Colonic mucosa (tissue), 4 donors: ENCODE measurements around the gene ARMH3. TPM values are rescaled to one million over a fixed set of nuclear protein-coding genes. Genes with fewer than 3 reads are reported as not detected.

Experiments used
- DNase-seq: peaks from one replicate; pipeline ENCODE4 v3.0.0-alpha.2; 2020
- H3K27ac ChIP-seq: fragments of 200-600 bp; one replicate; pipeline ENCODE4 v1.8.0; 2021
- H3K27me3 ChIP-seq: fragments of 200-600 bp; one replicate; pipeline ENCODE4 v1.8.0; 2021
- H3K36me3 ChIP-seq: fragments of 200-600 bp; one replicate; pipeline ENCODE4 v1.8.0; 2021
- H3K4me1 ChIP-seq: fragments of 200-600 bp; one replicate; pipeline ENCODE4 v1.8.0; 2021; ENCODE audit warnings: mild to moderate bottlenecking
- H3K4me3 ChIP-seq: fragments of 200-600 bp; one replicate; pipeline ENCODE4 v1.8.0; 2021
- H3K9ac ChIP-seq, 2 donors: one replicate each; pipeline ENCODE4 v1.7.0; 2013; ENCODE audit warnings: control low read depth in 2 of 2, low read depth in 2 of 2, low read length in 2 of 2
- H3K9me3 ChIP-seq: fragments of 200-600 bp; one replicate; pipeline ENCODE4 v1.8.0; 2021
- intact Hi-C: fragments of 100-400 bp; cut with DNase I; formaldehyde crosslinking; loops from one replicate; pipeline ENCODE4 v1.14.1; 2022
- total RNA-seq, 2 donors: library from RNA; stranded (reverse); fragmentation: NEBNext Ultra II Directional in 1 of 2; extraction: Animal tissue kit (Norgen Biotek cat#: 25700) in 1 of 2; gene quantifications; one replicate each; pipeline ENCODE4 v1.2.1, GENCODE V29; 2021
- TF ChIP-seq, protein P1 (sequence below): fragments of 200-600 bp; IDR thresholded peaks from one replicate; pipeline ENCODE4 v1.8.0; 2022; ENCODE audit warnings: antibody characterized with exemption, mild to moderate bottlenecking
- donor health status: healthy.
- donor health status: DM: no; HTN: no; CAD: no.
- donor health status: DM: no; HTN: no; CAD: no.

The ARMH3 gene
- total RNA-seq, 2 donors from 2014 or later: 25.1 to 31.3 TPM

GRCh38 chr10:101803511-101803910 lies 252.5 kb downstream of the ARMH3 start:
- TF ChIP-seq, protein P1, sequence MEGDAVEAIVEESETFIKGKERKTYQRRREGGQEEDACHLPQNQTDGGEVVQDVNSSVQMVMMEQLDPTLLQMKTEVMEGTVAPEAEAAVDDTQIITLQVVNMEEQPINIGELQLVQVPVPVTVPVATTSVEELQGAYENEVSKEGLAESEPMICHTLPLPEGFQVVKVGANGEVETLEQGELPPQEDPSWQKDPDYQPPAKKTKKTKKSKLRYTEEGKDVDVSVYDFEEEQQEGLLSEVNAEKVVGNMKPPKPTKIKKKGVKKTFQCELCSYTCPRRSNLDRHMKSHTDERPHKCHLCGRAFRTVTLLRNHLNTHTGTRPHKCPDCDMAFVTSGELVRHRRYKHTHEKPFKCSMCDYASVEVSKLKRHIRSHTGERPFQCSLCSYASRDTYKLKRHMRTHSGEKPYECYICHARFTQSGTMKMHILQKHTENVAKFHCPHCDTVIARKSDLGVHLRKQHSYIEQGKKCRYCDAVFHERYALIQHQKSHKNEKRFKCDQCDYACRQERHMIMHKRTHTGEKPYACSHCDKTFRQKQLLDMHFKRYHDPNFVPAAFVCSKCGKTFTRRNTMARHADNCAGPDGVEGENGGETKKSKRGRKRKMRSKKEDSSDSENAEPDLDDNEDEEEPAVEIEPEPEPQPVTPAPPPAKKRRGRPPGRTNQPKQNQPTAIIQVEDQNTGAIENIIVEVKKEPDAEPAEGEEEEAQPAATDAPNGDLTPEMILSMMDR: no peak
- Histone ChIP-seq H3K9me3 (no peaks in the 10 kb centered on the region), H3K27ac (no peak overlapping the region), H3K4me1 (no peaks in the 10 kb centered on the region), H3K27me3 (no peaks in the 10 kb centered on the region), H3K9ac (no peak overlapping the region), H3K36me3 (peaks cover 38% of the 10 kb centered on the region), H3K4me3 (no peak overlapping the region)
- intact Hi-C loops: no loop called here
- no peak for DNase-seq

DNA sequence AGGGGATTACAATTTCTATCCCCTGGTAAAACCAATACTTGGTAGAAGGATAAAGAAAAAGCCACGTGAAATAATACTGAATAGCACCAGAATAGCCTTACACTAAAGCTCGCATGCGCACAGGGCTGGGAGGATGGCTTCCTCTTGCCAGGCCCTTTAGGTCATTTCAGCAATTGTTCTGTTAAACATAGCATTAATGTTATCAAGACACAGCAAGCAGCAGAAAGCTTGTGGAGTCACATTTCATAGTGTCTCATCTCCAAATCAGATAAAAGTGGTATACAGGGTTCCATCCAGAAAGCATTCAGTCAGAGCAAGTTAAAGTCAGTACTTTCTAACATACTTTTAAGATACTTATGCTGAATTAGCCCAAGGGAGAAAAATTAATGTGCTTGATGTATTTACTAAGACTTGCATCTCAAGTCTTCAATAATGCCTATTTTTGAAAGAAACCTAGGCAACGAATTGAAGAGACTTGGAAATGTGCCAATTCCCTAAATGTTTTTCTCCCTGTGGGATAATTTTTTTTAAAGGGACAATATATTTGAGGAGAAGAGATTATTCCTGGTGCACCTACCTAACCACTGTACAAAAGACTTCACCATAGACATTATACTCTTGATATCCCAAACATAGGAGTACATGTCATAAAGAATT lies 258.4 kb downstream of the ARMH3 start:
- TF ChIP-seq, protein P1: no peak
- H3K36me3 ChIP-seq: peaks cover 63% of the 10 kb centered on the region
- H3K4me3 ChIP-seq: no peak overlapping the region
- H3K9ac ChIP-seq: no peak overlapping the region
- no peak overlapping the region for H3K27ac ChIP-seq
- DNase-seq: no peak
- H3K4me1 ChIP-seq: no peaks in the 10 kb centered on the region
- no peaks in the 10 kb centered on the region for H3K9me3 ChIP-seq
- intact Hi-C loops: no loop called here
- H3K27me3 ChIP-seq: no peaks in the 10 kb centered on the region

Other genes starting within 250 kb of the ARMH3 start
- gene OGA, start 237.7 kb downstream of the ARMH3 start, total RNA-seq: 10 to 100 TPM; 70.4 to 77.8 TPM
- 1 to 10 TPM; 1.5 to 2.8 TPM for gene KCNIP2, start 212.4 kb downstream of the ARMH3 start, total RNA-seq
- gene HPS6, start 9.2 kb upstream of the ARMH3 start, total RNA-seq: 10 to 100 TPM; 21.9 to 26.6 TPM
- 10 to 100 TPM; 30.8 to 31.4 TPM for gene LDB1, start 64.2 kb upstream of the ARMH3 start, total RNA-seq
- gene PPRC1, start 76.9 kb upstream of the ARMH3 start, total RNA-seq: 10 to 100 TPM; 17.0 to 36.1 TPM
- gene NOLC1, start 96.2 kb upstream of the ARMH3 start, total RNA-seq: 10 to 100 TPM; 34.5 to 68.2 TPM
- under 1 TPM in 1 of 2 donors, not detected in 1; 0.24 TPM for gene ELOVL3, start 170.1 kb upstream of the ARMH3 start, total RNA-seq
- not detected for gene PITX3, start 185.3 kb upstream of the ARMH3 start, total RNA-seq
- 10 to 100 TPM; 59.8 to 73.4 TPM for gene GBF1, start 189.4 kb upstream of the ARMH3 start, total RNA-seq